ENCODE results near the gene APOE.

GRCh38 chr19:44900328-44901244 is 5.0 kb upstream of the APOE start:
- TF ChIP-seq POLR2AphosphoS5 (IDR thresholded peaks at IDR 0.05; ENCODE audit: low read depth, low read length) (no peak), TAF1 (IDR thresholded peaks at IDR 0.05; ENCODE audit: borderline replicate concordance, insufficient read depth, low read length) (no peak), SIN3A (IDR thresholded peaks at IDR 0.05; ENCODE audit: borderline replicate concordance, insufficient read depth, low read length) (no peak), REST (IDR thresholded peaks at IDR 0.05; ENCODE audit: insufficient read depth in 1 of 2, low read depth in 2 of 2, low read length in 2 of 2) (no peak)

Measured in PFSK-1 (cell line).